Colonic mucosa (tissue), 4 donors: Measurements from ENCODE around the gene DIAPH3. TPM values are rescaled to one million over a fixed set of nuclear protein-coding genes. Genes with fewer than 3 reads are reported as not detected.

Experiments used
- DNase-seq: peaks from one replicate; pipeline ENCODE4 v3.0.0-alpha.2; 2020
- H3K27ac ChIP-seq: fragments of 200-600 bp; one replicate; pipeline ENCODE4 v1.8.0; 2021
- H3K27me3 ChIP-seq: fragments of 200-600 bp; one replicate; pipeline ENCODE4 v1.8.0; 2021
- H3K36me3 ChIP-seq: fragments of 200-600 bp; one replicate; pipeline ENCODE4 v1.8.0; 2021
- H3K4me1 ChIP-seq: fragments of 200-600 bp; one replicate; pipeline ENCODE4 v1.8.0; 2021; ENCODE audit warnings: mild to moderate bottlenecking
- H3K4me3 ChIP-seq: fragments of 200-600 bp; one replicate; pipeline ENCODE4 v1.8.0; 2021
- H3K9ac ChIP-seq, 2 donors: one replicate each; pipeline ENCODE4 v1.7.0; 2013; ENCODE audit warnings: control low read depth in 2 of 2, low read depth in 2 of 2, low read length in 2 of 2
- H3K9me3 ChIP-seq: fragments of 200-600 bp; one replicate; pipeline ENCODE4 v1.8.0; 2021
- CTCF ChIP-seq: fragments of 200-600 bp; IDR thresholded peaks from one replicate; pipeline ENCODE4 v1.8.0; 2022; ENCODE audit warnings: antibody characterized with exemption, mild to moderate bottlenecking
- intact Hi-C: fragments of 100-400 bp; cut with DNase I; formaldehyde crosslinking; loops from one replicate; pipeline ENCODE4 v1.14.1; 2022
- total RNA-seq, 2 donors: library from RNA; stranded (reverse); fragmentation: NEBNext Ultra II Directional in 1 of 2; extraction: Animal tissue kit (Norgen Biotek cat#: 25700) in 1 of 2; gene quantifications; one replicate each; pipeline ENCODE4 v1.2.1, GENCODE V29; 2021
- donor health status: healthy.
- donor health status: DM: no; HTN: no; CAD: no.
- donor health status: DM: no; HTN: no; CAD: no.

DIAPH3 gene
- total RNA-seq, 2 donors from 2014 or later, result 5.1 to 14.5 TPM

DNA sequence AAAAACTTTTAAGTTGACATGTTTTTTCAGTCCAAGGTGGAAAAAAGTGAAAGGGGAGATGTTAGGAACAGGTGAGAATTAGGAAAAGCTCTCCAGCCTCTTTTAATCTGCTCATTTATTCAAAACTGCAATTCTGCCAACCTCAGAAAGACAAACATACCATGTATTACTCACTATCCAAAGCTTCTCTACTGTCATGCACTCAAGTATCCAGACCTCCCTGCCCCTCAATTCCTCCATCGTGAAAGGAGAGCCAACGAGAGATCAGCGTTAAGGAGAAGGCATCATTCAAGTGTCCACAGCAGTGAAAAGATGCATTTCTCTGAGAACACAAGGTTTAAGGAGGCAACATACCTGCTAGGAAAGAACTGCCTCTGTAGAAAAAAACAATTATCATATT, 24.5 kb downstream of the DIAPH3 start:
- no peak overlapping the region for H3K4me3 ChIP-seq
- no peaks in the 10 kb centered on the region for H3K9me3 ChIP-seq
- DNase-seq, result no peak
- no peak for TF ChIP-seq CTCF
- H3K36me3 ChIP-seq, result no peaks in the 10 kb centered on the region
- H3K27ac ChIP-seq, result no peak overlapping the region
- intact Hi-C loops, result no loop called here
- H3K27me3 ChIP-seq, result no peaks in the 10 kb centered on the region
- no peak overlapping the region for H3K9ac ChIP-seq
- H3K4me1 ChIP-seq, result no peaks in the 10 kb centered on the region

DNA sequence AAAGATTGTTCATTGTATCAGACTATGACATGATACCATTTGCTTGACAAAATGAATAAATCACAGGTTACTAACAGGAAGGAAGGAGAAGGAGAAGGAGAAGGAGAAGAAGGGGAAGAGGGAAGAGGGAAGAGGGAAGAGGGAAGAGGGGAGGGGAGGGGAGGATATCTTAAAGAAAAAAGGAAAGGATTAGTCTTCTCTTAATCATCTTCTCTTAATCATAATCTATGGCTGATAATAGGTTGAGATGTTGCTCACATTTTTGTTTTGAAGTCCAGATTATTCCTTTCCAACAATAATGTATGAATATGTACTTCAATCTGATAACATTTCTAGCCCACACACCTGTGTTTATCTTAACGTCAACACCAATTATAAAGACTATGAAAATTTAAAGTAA, 25.1 kb downstream of the DIAPH3 start:
- DNase-seq, result no peak
- Histone ChIP-seq H3K27me3 (no peaks in the 10 kb centered on the region), H3K4me1 (no peaks in the 10 kb centered on the region), H3K27ac (no peak overlapping the region), H3K4me3 (no peak overlapping the region), H3K36me3 (no peaks in the 10 kb centered on the region), H3K9ac (no peak overlapping the region), H3K9me3 (no peaks in the 10 kb centered on the region)
- no peak for TF ChIP-seq CTCF
- intact Hi-C loops, result no loop called here

DNA sequence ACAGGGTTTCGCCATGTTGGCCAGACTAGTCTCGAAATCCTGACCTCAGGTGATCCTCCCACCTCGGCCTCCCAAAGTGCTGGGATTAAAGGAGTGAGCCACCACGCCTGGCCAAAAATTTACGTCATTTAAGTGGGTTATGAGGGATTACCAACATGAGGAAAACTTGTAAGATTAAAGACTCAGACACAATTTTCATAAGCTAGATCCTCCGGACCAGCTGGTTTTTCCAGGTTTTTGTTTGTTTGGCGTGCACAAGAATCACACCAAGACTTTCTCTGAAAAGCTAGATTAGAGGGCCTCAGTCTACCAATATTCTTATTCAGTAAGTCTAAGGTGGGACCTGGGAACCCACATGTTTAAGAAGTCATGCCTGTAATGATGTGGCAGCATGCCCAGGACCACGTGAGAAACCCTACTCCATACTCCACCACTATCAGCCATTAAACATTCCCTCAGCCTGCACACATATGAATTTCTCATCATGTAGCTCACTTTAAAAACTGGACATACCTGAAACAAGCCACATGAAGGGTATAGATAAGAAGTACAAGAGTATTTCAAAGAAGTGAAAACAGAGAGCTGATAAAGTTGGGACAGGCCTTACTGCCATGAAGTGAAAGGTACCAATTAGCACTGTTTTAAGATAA, 25.7 kb downstream of the DIAPH3 start:
- intact Hi-C loops, result no loop called here
- no peak overlapping the region for H3K27ac ChIP-seq
- H3K9ac ChIP-seq, result no peak overlapping the region
- no peak for TF ChIP-seq CTCF
- H3K36me3 ChIP-seq, result no peaks in the 10 kb centered on the region
- H3K27me3 ChIP-seq, result no peaks in the 10 kb centered on the region
- no peaks in the 10 kb centered on the region for H3K9me3 ChIP-seq
- DNase-seq, result no peak
- no peak overlapping the region for H3K4me3 ChIP-seq
- no peaks in the 10 kb centered on the region for H3K4me1 ChIP-seq

DNA sequence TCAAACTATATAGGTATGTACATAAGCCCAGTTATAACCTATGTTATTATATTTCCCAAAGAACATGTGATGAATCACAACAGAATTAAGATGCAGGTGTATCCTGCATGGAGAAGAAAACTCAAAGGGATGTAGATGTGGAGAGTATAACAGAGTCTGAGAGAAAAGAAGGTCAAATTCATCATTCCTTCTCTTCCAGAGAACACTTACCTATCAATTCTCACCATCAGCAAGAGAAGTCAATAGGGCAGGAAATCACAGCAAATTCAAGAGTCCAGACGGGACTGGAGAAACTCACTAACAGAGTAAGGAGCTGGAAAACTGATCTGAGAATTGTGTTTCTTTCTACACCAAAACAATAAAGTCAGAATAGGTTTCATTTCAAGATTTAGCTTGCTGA, 28.4 kb downstream of the DIAPH3 start:
- DNase-seq, result no peak
- Histone ChIP-seq H3K9me3 (no peaks in the 10 kb centered on the region), H3K36me3 (no peaks in the 10 kb centered on the region), H3K9ac (no peak overlapping the region), H3K27me3 (no peaks in the 10 kb centered on the region), H3K4me3 (no peak overlapping the region), H3K4me1 (no peaks in the 10 kb centered on the region), H3K27ac (no peak overlapping the region)
- intact Hi-C loops, result no loop called here
- TF ChIP-seq CTCF, result no peak

DNA sequence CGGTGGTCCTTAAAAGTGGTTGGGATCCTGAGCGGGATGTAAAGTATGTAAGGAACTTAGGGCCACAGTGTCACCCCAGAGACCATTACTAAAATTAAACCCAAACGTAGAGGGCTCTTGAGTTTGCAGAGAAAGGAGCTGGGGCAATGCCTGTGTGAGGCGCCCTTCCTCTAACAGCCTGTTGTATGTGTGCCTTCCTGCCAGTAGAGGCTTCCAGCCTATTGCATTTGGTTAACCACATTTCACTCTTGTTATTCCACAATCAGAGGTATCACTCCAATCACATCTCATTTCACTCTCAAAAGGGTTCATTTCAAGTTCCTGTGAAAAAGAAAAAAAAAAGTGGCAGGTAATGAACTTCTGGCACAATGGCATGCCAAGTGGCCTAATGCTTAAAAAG, 29.4 kb downstream of the DIAPH3 start:
- no peak overlapping the region for H3K4me3 ChIP-seq
- H3K27ac ChIP-seq, result no peak overlapping the region
- intact Hi-C loops, result no loop called here
- DNase-seq, result no peak
- no peak for TF ChIP-seq CTCF
- no peaks in the 10 kb centered on the region for H3K36me3 ChIP-seq
- H3K9ac ChIP-seq, result no peak overlapping the region
- H3K4me1 ChIP-seq, result no peaks in the 10 kb centered on the region
- H3K27me3 ChIP-seq, result no peaks in the 10 kb centered on the region
- H3K9me3 ChIP-seq, result no peaks in the 10 kb centered on the region
